ENCODE data around the gene BIN2. TPM values are rescaled to one million over a fixed set of nuclear protein-coding genes. Genes with fewer than 3 reads are reported as not detected.
"Not testable (repeated sequence)": the region's sequence is repeated elsewhere in the genome, so short reads cannot be mapped to it uniquely, and the experiment has no call there.

The BIN2 gene
- total RNA-seq, 3 donors from 2014 or later (not counting 1 experiment from before 2014, with no cell fraction given) = 443 to 495 (median 478) TPM

GRCh38 chr12:51311389-51311788 is 12.6 kb downstream of the BIN2 start:
- Histone ChIP-seq H3K27ac (ENCODE audit: low read length) (peak overlapping the region; percentile 37), H3K36me3 (ENCODE audit: control insufficient read depth, insufficient read depth, low read length) (peaks cover 71% of the 10 kb centered on the region), H3K4me3 (ENCODE audit: low read length) (no peak overlapping the region), H3K9me3 (ENCODE audit: control insufficient read depth, insufficient read depth, low read length) (no peaks in the 10 kb centered on the region), H3K4me1 (ENCODE audit: control insufficient read depth, insufficient read depth, low read length) (peaks cover 51% of the 10 kb centered on the region), H3K27me3 (ENCODE audit: control insufficient read depth, insufficient read depth, low read length) (no peaks in the 10 kb centered on the region)
- WGBS (ENCODE audit: insufficient coverage) = 38% methylated on average over 1 of the region's 1 CpG
- Mint-ChIP-seq H3K9me3 (no peaks in the 10 kb centered on the region), H3K36me3 (peaks cover 21% of the 10 kb centered on the region), H3K4me3 (peak overlapping the region; percentile 70), H3K27me3 (ENCODE audit: low read depth in 2 of 2) (no peaks in the 10 kb centered on the region), H3K27ac (peak overlapping the region; percentile 83 to 88), H3K4me1 (peaks cover 70 to 72% of the 10 kb centered on the region in 2 donors)
- DNase-seq (no peak), ATAC-seq (no peak)
- intact Hi-C loops (cut with micrococcal nuclease) = loop anchor here (5.0 kb wide), 1 partner anchor 44 kb away; no protein-coding TSS in a partner anchor
- TF ChIP-seq, protein P1, sequence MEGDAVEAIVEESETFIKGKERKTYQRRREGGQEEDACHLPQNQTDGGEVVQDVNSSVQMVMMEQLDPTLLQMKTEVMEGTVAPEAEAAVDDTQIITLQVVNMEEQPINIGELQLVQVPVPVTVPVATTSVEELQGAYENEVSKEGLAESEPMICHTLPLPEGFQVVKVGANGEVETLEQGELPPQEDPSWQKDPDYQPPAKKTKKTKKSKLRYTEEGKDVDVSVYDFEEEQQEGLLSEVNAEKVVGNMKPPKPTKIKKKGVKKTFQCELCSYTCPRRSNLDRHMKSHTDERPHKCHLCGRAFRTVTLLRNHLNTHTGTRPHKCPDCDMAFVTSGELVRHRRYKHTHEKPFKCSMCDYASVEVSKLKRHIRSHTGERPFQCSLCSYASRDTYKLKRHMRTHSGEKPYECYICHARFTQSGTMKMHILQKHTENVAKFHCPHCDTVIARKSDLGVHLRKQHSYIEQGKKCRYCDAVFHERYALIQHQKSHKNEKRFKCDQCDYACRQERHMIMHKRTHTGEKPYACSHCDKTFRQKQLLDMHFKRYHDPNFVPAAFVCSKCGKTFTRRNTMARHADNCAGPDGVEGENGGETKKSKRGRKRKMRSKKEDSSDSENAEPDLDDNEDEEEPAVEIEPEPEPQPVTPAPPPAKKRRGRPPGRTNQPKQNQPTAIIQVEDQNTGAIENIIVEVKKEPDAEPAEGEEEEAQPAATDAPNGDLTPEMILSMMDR (IDR thresholded peaks at IDR 0.05) = no peak

GRCh38 chr12:51307655-51308593 is 16.1 kb downstream of the BIN2 start:
- Mint-ChIP-seq H3K27ac (peak overlapping the region; percentile 83 to 88), H3K4me1 (peaks cover 73 to 78% of the 10 kb centered on the region in 2 donors), H3K27me3 (ENCODE audit: low read depth in 2 of 2) (no peaks in the 10 kb centered on the region), H3K36me3 (peaks cover 21% of the 10 kb centered on the region), H3K9me3 (no peaks in the 10 kb centered on the region), H3K4me3 (peak overlapping the region; percentile 73)
- ATAC-seq = peak; percentile 56 to 63 (median 58)
- intact Hi-C loops (cut with micrococcal nuclease) = loop anchor here (1.0 kb wide), 1 partner anchor 33 kb away; no protein-coding TSS in a partner anchor
- Histone ChIP-seq H3K36me3 (ENCODE audit: control insufficient read depth, insufficient read depth, low read length) (peaks cover 75% of the 10 kb centered on the region), H3K4me1 (ENCODE audit: control insufficient read depth, insufficient read depth, low read length) (peaks cover 21% of the 10 kb centered on the region), H3K9me3 (ENCODE audit: control insufficient read depth, insufficient read depth, low read length) (no peaks in the 10 kb centered on the region), H3K4me3 (ENCODE audit: low read length) (no peak overlapping the region), H3K27ac (ENCODE audit: low read length) (peak overlapping the region; percentile 2), H3K27me3 (ENCODE audit: control insufficient read depth, insufficient read depth, low read length) (no peaks in the 10 kb centered on the region)
- 90% methylated on average over 5 of the region's 6 CpGs for WGBS (ENCODE audit: insufficient coverage)
- peak in 1 of 2 donors; percentile 43 for DNase-seq
- TF ChIP-seq, protein P1 (IDR thresholded peaks at IDR 0.05) = no peak

DNA sequence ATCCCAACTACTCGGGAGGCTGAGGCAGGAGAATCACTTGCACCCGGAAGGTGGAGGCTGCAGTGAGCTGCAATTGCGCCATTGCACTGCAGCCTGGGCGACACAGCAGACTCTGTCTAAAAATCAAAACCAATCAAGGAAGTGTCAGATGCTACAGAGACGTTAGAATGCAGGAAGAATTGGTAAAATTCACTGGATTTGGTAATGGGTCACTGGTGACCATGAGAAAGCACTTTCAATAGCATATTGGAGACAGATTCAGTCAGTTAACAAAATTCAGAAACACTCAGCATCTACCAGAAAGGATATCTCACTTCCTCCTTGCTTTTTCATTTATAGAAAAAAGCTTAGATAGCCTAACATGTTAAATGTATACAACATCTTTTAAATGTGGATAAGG is 17.5 kb downstream of the BIN2 start:
- 74% methylated on average over 5 of the region's 5 CpGs for WGBS (ENCODE audit: insufficient coverage)

GRCh38 chr12:51300768-51301167 is 23.2 kb downstream of the BIN2 start:
- H3K27ac ChIP-seq (ENCODE audit: low read length); H3K9me3 ChIP-seq (ENCODE audit: control insufficient read depth, insufficient read depth, low read length); H3K27me3 Mint-ChIP-seq (ENCODE audit: low read depth in 2 of 2); H3K4me3 ChIP-seq (ENCODE audit: low read length); H3K9me3 Mint-ChIP-seq; intact Hi-C loops (cut with micrococcal nuclease); H3K4me1 ChIP-seq (ENCODE audit: control insufficient read depth, insufficient read depth, low read length); ATAC-seq; H3K27me3 ChIP-seq (ENCODE audit: control insufficient read depth, insufficient read depth, low read length); H3K4me3 Mint-ChIP-seq; DNase-seq: not testable (repeated sequence)
- peaks cover 22 to 32% of the 10 kb centered on the region in 2 donors for H3K4me1 Mint-ChIP-seq
- H3K36me3 ChIP-seq (ENCODE audit: control insufficient read depth, insufficient read depth, low read length) = peaks cover 83% of the 10 kb centered on the region
- peak overlapping the region; percentile 71 to 75 for H3K27ac Mint-ChIP-seq
- 98% methylated on average over 10 of the region's 10 CpGs for WGBS (ENCODE audit: insufficient coverage)
- peaks cover 16% of the 10 kb centered on the region for H3K36me3 Mint-ChIP-seq

More for the DNA sequence above, 17.5 kb downstream of the BIN2 start:
- Histone ChIP-seq H3K27me3 (ENCODE audit: control insufficient read depth, insufficient read depth, low read length) (no peaks in the 10 kb centered on the region), H3K4me3 (ENCODE audit: low read length) (no peak overlapping the region), H3K27ac (ENCODE audit: low read length) (no peak overlapping the region), H3K9me3 (ENCODE audit: control insufficient read depth, insufficient read depth, low read length) (no peaks in the 10 kb centered on the region), H3K36me3 (ENCODE audit: control insufficient read depth, insufficient read depth, low read length) (peaks cover 77% of the 10 kb centered on the region), H3K4me1 (ENCODE audit: control insufficient read depth, insufficient read depth, low read length) (peaks cover 17% of the 10 kb centered on the region)
- H3K4me3 Mint-ChIP-seq = no peak overlapping the region
- peaks cover 28% of the 10 kb centered on the region for H3K36me3 Mint-ChIP-seq
- intact Hi-C loops (cut with micrococcal nuclease) = no loop called here
- DNase-seq (no peak), ATAC-seq (no peak)
- no peaks in the 10 kb centered on the region for H3K9me3 Mint-ChIP-seq
- TF ChIP-seq, protein P1 (IDR thresholded peaks at IDR 0.05) = no peak
- H3K27me3 Mint-ChIP-seq (ENCODE audit: low read depth in 2 of 2) = no peaks in the 10 kb centered on the region
- peaks cover 65 to 80% of the 10 kb centered on the region in 2 donors for H3K4me1 Mint-ChIP-seq
- H3K27ac Mint-ChIP-seq = peak overlapping the region; percentile 68 to 71

Data from natural killer cell (primary cell).